GM13977 (cell line): ENCODE results near the gene SFXN2.
"Not testable (repeated sequence)": the region's sequence is repeated elsewhere in the genome, so short reads cannot be mapped to it uniquely, and the experiment has no call there.

Source experiments
- DNase-seq: peaks from one replicate; pipeline ENCODE4 v3.0.0; 2012; ENCODE audit warnings: low spot score
- CTCF ChIP-seq: IDR thresholded peaks from 2 replicates; pipeline ENCODE4 v1.5.1; 2012; ENCODE audit warnings: mild to moderate bottlenecking, control low read depth; ENCODE audit not compliant: insufficient read depth; ENCODE audit errors: extremely low read depth, missing control alignments
- in situ Hi-C: fragments of 300-500 bp; cut with MboI; formaldehyde crosslinking; loops from one replicate; pipeline ENCODE4 v1.12.0; 2022; ENCODE audit warnings: low sequenced_read_pairs, low pct_unique_long_range_greater_than_20kb, mixed read lengths, inconsistent platforms; ENCODE audit not compliant: unreplicated experiment

SFXN2 gene

DNA sequence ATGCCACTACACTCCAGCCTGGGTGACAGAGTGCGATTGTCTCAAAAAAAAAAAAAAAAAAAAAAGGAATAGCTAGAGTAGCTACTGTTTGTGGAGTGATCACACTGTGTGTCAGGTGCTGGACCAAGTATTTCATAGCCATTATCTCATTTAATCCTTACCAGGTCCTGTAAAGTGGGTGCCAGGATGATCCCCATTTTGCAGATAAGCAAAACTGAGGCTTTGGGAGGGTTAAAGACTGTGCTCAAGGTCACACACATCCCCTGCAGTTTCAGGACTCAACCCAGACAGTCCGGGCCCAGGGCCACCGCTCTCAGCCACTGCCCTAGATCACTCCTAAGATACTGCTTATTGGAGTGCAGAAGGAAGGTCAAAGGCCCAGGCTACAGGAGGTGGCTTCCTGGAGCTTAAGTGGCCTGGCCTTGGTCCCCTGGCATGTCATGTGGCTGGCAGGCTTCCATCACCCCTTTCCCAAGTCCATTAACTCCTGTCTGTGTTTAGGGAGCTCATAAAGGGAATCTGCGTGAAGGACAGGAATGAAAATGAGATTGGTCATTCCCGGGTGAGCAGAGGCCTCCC is 16.9 kb downstream of the SFXN2 start:
- in situ Hi-C loops = no loop called here
- no peak for TF ChIP-seq CTCF
- no peak for DNase-seq

- in situ Hi-C loops = no loop called here
- DNase-seq = no peak
- TF ChIP-seq CTCF = no peak
Observed at GRCh38 chr10:102732661-102733060, 18.2 kb downstream of the SFXN2 start.

- no peak for DNase-seq
- in situ Hi-C loops = no loop called here
- TF ChIP-seq CTCF = no peak
Observed at GRCh38 chr10:102735065-102735562, 20.7 kb downstream of the SFXN2 start.

- in situ Hi-C loops = no loop called here
- no peak for DNase-seq
- no peak for TF ChIP-seq CTCF
Observed at GRCh38 chr10:102738692-102739121, 24.3 kb downstream of the SFXN2 start.

DNA sequence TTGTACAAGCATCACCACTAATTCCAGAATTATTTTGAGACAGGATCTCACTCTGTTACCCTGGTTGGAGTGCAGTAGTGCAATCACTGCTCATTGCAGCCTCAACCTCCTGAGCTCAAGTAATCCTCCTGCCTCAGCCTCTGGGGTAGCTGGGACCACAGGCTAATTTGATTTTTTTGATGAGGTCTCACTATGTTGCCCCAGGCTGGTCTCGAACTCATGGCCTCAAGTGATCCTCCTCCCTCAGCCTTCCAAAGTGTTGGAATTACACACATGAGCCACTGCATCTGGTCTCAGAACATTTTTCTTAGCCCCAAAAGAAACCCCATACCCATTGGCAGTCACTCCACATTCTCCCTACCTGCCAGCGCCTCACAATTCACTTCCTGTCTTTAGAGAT is 25.8 kb downstream of the SFXN2 start:
- no peak for DNase-seq
- in situ Hi-C loops = no loop called here
- TF ChIP-seq CTCF = no peak

- no peak for DNase-seq
- no peak for TF ChIP-seq CTCF
- in situ Hi-C loops = no loop called here
Observed at GRCh38 chr10:102741726-102742237, 27.3 kb downstream of the SFXN2 start.

DNA sequence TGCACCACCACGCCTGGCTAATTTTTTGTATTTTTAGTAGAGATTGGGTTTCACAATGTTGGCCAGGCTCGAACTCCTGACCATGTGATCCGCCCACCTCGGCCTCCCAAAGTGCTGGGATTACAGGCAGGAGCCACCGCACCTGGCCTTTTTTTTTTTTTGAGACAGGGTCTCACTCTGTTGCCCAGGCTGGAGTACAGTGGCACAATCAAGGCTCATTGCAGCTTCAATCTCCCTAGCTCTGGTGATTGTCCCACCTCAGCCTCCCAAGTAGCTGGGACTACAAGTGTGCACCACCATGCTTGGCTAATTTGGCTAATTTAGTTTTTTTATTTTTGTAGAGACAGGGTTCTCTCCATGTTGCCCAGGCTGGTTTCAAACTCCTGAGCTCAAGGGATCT is 27.9 kb downstream of the SFXN2 start:
- in situ Hi-C loops = not testable (repeated sequence)

More for the DNA sequence above, 27.9 kb downstream of the SFXN2 start:
- not testable (repeated sequence) for DNase-seq
